GM19438 (cell line): ENCODE measurements around the gene ZDHHC9.
A peak's percentile ranks its signal among the peaks of the same experiment; 100 is the strongest.
"Not testable (repeated sequence)": the region's sequence is repeated elsewhere in the genome, so short reads cannot be mapped to it uniquely, and the experiment has no call there.

Experiments
- ATAC-seq: cut with Tn5 transposase; IDR thresholded peaks from one replicate; pipeline ENCODE4 v1.9.1; 2021; ENCODE audit warnings: low read depth; ENCODE audit not compliant: unreplicated experiment

The ZDHHC9 gene

GRCh38 chrX:129843459-129844306 is at the start of gene ZDHHC9:
ZDHHC9 (minus strand) TSS chrX:129843886; CDS start chrX:129841945, 1,941 bp downstream.
- ATAC-seq, result peak; percentile 97

DNA sequence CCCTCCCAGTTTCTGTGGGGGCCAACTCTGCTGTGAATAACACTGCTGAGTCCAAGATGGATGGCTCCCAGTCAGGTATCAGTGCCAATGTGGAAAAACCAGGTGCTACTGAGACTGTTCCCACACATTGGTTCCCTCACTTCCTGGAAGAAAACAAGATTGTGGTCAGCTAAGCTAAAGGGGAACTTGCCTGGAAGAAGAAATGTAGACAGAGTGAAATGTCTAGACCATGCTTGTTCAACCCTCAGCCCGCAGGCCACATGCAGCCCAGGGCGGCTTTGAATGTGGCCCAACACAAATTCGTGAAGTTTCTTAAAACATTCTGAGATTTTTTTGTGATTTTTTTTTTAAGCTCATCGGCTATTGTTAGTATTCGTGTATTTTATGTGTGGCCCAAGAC is 33.7 kb upstream of the ZDHHC9 start:
- ATAC-seq, result no peak

DNA sequence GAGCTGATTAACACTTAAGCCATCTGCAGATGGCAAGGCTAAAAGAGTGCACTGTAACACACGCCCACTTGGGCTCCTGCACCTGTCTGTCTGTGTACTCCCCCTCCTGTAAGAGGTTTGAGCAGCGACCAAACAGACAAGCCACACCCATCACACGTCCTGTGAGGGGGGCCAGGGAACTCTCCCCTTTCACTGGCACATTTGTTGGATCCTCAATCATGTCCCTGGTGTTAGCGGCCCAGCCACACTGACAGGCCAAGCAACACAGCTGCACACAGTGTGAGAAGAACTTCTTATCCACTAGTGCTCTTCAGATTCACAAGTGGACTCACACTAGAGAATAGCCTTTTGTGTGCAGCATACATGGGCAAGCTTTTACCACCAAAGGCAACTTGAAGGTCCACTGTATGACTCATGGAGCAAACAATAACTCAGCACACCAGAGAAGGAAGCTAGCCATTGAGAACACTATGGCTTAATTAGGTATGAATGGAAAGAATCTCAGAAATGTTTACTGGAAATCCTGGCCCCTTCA is 33.2 kb upstream of the ZDHHC9 start:
- no peak for ATAC-seq

- no peak for ATAC-seq
Observed at GRCh38 chrX:129875669-129876068, 32.0 kb upstream of the ZDHHC9 start.

DNA sequence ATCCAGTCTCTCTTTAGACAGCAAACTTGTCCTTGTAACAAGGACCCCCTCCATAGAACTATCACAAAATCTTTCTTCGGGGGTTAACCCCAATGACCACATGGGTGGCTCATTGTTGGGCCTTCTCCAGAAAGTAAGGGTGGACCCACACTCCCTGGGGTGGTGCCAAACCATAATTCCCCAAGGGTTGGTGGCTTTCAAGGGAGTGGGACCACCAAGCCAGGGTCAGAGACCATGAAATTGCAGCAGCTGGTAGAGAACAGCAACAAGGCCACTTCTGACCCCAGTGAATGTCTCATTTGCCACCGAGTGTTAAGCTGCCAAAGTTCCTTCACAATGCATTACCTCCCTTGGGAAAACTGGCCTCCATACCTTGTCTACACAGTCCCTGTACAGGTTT is 28.8 kb upstream of the ZDHHC9 start:
- no peak for ATAC-seq

DNA sequence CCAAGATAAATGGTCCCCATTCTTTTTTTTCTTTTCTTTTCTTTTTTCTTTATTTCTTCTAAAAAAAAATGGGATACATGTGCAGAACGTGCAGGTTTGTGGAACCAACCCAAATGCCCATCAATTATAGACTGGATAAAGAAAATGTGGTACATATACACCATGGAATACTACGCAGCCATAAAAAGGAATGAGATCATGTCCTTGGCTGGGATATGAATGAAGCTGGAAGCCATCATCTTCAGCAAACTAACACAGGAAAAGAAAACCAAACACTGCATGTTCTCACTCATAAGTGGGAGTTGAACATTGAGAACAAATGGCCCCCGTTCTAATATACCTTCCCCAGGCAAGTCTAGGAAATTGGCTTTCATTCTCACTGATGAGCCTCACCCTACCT is 22.6 kb upstream of the ZDHHC9 start:
- not testable (repeated sequence) for ATAC-seq

GRCh38 chrX:129859134-129859533 is 15.4 kb upstream of the ZDHHC9 start:
- not testable (repeated sequence) for ATAC-seq

GRCh38 chrX:129851825-129852224 is 8.1 kb upstream of the ZDHHC9 start:
- ATAC-seq, result not testable (repeated sequence)

- no peak for ATAC-seq
Observed at GRCh38 chrX:129846716-129847115, 3.0 kb upstream of the ZDHHC9 start.

GRCh38 chrX:129845616-129846190 is 2.0 kb upstream of the ZDHHC9 start:
- no peak for ATAC-seq

DNA sequence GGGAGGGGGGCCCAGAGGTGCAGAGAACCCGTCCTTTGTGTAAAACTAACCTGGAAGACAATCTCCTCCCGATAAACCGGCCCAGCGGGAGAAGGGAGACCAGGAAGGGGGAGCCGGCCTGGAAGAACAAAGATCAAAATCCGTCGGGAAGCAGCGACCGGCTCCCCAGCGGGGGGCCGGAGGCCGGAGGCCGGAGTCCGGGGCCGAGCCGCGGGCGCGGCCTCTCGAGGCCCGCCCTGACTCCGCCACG is 552 bp downstream of the ZDHHC9 start:
- no peak for ATAC-seq

DNA sequence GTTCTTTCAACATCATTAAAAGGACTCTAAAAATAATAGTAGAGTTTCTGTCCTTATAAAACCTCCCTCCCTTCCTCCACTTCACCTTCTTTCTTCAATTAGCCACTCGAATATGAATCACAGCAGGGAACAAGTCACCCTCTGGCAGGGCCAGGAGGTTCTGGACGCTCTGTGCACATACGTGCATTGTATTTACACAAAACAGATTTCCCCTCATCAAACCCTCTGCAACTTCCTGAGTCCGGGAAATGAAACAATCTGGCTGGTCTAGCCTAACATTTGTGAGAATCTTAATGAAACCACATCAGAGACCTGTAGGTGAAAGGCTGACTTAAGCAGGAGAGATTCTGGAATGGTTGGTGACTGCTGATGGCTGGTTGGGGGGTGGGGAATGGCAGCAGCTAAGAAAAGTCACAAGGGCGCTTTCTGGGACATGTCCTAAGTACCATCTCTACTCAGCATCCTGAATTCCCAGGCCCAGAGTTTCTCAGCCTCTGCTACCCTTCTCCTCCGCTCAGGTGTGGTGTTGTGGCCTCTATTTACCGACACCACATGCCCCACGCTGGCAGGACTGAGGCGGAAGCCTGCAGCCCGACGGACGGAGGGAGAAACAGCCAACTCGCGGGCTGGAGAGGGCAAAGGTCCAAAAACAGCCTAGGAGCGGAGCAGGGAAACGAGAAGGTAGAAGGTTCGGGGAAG is 1.0 kb downstream of the ZDHHC9 start:
- no peak for ATAC-seq

GRCh38 chrX:129840344-129840743 is 3.3 kb downstream of the ZDHHC9 start:
- ATAC-seq, result no peak

DNA sequence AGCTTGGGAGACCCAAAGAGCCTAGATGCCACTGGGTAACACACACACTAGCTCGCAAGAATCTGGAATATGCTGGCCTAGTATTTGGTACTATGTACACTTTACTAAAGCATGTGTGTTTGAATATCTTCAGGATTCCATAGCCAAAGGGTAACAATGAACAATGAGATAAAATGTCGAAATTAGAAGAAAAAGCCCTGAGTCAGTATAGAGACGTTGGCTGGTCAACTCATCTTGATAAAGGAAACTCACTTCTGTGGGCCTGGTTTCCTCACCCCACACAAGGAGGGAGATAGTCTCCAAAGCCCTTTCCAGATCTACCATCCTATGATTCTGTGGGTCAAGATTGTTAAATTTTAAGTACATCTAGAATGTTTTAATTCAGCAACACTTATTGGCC is 6.9 kb downstream of the ZDHHC9 start:
- ATAC-seq, result no peak

DNA sequence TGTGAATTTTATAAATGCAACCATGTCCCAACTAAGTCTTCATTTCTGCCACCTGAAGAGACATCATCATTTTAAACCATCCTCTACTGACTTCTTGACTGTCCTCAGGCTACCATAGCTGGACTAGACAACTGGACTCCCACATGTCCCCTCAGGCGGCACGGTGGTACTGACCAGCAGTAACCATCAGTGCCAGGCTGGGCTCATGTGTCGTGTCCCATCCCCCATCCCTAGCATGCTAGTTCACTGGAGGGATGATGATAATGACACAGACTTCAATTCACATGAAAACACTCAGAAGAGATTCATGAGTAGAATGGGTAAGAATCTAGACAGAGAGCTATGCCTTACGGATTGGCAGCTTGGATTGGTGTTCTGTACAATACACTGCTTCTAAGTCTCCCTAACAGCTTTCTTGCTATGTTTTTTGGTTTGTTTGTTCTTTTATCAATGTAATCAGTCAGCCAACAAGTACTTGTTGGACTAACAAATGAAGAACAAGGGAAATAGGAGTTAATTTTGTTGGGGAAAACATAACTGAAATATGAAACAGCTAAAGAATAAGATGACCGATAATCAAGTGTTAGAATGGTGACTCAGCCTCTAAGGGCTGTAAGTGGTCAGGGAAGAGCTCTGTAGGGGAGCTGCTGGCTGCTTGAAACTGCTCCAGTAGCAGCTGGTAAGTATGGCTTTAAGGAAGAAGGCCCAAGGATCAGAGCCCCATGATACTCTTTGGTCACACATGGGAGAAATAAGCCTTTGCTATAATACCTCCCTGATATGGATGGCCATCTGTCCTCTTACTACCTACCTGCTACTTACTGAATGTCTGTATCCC is 10.3 kb downstream of the ZDHHC9 start:
- no peak for ATAC-seq

DNA sequence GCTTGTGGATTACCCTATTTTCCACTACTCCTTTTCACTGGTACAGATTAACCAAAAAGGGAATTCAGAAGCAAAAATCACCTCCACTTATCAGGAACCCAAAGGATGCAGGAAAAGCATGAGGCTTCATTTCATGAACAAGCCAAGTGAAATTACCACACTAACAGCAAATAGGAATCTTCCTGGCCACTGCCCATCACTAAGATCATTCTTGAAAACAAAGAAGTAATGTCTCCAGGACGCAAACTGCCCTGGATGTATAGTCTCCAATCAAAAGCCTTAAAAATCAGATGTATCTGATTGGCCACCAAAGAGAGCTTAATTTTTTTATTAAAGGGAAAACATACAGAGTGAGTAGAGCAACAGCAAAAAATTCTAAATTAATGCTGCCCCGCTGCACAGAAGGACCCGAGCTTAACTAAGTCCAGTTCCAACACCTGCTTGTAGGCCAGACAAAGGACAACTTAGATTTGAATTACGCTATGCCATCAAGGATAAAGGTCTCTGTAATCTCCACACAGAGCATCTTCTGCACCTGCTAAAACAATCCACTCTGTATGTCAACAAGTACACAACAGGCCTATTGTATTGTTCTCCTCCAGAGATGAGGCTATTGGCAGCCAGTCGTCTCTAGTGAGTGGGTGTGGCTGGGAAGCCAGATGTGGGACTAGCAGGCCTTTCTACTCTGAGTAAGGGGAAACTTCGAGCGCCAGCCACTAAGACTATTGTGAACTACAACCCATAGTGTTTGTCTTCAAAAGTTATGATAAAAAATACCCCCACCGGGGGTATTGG is 12.4 kb downstream of the ZDHHC9 start:
- ATAC-seq, result no peak

- ATAC-seq, result no peak
Observed at GRCh38 chrX:129830494-129830893, 13.2 kb downstream of the ZDHHC9 start.

DNA sequence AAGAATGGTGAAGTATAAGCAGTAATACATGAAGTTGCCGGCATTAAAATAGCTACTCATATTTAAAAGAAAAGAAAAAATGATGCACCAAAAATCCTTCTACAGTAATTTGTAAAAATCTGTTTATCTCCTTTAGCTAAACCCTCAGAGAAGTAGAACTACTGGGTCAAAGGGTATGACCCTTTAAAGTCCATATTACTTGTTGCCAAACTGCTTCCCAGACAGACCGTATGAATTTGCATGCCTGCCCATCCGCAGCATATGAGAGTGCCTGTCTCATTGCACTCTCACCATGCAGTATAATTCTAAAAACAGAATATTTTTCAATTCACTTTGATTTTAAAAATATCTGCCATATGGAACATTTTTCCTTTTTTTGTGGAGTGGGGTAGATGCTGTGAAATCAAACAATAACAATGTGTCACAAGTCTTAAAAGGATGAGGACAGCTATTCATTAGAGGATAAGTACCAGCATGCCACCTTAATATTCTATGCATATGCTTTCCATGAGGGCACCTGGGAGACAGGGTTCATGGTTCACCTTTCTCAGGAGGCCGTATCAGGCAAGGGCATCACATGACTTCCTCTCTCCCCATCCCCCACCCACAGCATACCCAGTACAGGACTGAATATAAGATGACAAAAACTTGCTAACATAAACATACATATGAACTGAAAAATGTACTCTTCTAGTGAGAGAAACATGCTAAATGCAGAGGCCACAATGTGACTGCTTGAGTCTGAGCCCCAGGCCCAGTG is 17.8 kb downstream of the ZDHHC9 start:
- ATAC-seq, result no peak

- no peak for ATAC-seq
Observed at GRCh38 chrX:129824620-129825019, 19.1 kb downstream of the ZDHHC9 start.
